Activated CD8-positive, alpha-beta memory T cell treated with anti-CD3 and anti-CD28 coated beads, Interleukin-2, amount 50 U/mL, for 4 hours (primary cell): ENCODE results near the gene TSPAN10.
"Not testable (repeated sequence)": the region's sequence is repeated elsewhere in the genome, so short reads cannot be mapped to it uniquely, and the experiment has no call there.

Experiments
- DNase-seq: peaks from one replicate; pipeline ENCODE4 v3.0.0-alpha.2; 2020

The TSPAN10 gene

DNA sequence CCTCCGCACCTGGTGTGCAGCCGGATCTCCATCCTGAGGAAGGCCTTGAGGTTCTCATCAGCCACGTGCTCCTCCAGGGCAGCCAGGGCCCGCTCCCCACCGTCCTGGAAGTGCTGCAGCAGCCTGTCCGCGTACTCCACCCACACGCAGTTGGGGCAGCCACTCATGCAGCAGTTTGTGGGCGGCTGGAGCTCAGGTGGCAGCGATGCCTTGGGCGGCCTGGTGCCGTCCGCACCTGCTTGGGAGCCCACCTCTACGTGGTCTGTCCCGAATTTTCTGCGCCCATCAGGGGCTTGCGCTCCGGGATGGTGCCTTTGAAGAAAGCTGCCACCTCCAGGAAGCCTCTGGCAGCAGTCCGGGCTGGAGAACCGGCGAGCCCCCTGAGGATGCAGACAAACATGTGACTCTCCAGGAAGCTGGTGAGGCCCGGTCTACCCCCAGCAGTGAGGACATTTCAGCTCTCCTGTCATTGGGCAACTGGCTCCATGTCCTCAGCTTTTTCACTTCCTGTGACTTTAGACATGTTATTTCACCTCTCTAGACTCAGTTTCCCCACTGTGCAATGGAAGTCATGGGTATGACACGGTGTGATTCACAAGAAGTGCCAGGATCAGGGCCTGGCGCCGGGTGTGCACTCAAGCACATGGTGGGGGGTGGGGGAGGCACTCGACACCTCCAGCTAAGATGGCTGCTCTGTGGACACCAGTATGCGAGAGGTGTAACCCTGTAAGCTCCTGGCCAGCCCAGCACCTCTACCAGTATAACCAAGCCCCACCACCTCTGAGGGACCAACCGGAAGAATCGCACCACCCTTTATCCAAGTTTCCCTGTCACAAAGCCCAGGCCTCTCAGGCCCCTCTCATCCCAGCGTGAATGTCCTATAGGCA, 28.5 kb downstream of the TSPAN10 start:
- DNase-seq: peak; percentile 63

DNA sequence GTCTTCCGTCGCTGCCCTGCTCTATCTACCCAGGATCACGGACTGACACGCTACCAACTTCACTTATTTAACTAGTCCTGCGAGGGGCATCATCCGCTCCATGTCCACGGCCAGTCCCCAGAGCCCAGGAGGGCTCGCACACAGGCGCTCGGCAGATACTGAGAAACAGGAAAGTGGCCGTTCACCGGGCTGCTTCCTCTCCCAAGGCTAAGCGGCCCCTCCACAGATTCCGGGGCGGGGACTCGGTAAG, 29.0 kb downstream of the TSPAN10 start:
- DNase-seq: no peak

DNA sequence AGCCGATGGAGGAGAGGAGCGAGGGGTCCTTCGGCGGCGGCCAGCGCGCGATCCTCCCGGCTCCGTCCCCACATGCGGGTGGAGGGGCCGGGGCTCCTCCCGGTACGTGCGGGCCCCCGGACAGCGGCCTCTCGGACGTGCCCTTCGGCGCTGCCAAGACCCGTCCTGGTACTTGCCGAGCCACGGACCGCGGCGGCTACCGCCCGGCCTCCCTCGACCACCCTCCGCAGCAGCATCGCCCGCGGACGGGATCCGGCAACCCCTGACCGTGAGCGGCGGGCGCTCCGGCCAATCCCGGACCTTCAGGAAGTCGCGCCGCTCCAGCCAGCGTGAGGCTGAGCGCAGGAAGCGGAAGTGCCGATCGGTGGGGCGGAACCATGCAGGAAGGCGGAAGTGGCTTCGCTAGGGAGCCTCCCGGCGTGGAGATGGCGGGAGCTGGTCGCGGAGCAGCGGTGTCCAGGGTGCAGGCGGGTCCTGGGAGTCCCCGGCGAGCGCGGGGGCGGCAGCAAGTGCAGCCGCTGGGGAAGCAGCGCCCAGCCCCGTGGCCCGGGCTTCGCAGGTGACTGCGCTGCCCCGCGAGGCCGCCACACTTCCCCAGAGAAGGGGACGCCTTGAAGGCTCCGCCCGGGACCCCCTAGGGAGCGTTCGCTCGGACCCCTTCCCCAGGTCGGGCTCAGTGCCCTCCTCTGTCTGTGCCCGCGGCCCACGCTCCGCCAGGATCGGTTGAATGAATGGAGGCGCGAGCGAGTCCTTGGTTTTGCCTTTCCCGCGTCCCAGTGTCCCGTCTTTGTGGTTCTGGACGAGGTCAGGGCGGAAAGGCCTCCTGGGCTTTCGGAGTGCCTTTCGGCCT, 29.6 kb downstream of the TSPAN10 start, which contains the start of the genes CCDC137 and OXLD1:
CCDC137 (plus strand) TSS at position 396 of the 850 bp plus-strand sequence; CDS start at position 426, 30 bp downstream.
OXLD1 (minus strand) TSS at position 264 of the 850 bp plus-strand sequence; CDS start at position 236, 28 bp downstream.
- DNase-seq: peak; percentile 93

GRCh38 chr17:81667754-81668153, 30.8 kb downstream of the TSPAN10 start:
- DNase-seq: no peak

- DNase-seq: no peak
Measured at GRCh38 chr17:81672504-81672903, 35.5 kb downstream of the TSPAN10 start.

- DNase-seq: no peak
Measured at GRCh38 chr17:81672954-81673353, 36.0 kb downstream of the TSPAN10 start.

DNA sequence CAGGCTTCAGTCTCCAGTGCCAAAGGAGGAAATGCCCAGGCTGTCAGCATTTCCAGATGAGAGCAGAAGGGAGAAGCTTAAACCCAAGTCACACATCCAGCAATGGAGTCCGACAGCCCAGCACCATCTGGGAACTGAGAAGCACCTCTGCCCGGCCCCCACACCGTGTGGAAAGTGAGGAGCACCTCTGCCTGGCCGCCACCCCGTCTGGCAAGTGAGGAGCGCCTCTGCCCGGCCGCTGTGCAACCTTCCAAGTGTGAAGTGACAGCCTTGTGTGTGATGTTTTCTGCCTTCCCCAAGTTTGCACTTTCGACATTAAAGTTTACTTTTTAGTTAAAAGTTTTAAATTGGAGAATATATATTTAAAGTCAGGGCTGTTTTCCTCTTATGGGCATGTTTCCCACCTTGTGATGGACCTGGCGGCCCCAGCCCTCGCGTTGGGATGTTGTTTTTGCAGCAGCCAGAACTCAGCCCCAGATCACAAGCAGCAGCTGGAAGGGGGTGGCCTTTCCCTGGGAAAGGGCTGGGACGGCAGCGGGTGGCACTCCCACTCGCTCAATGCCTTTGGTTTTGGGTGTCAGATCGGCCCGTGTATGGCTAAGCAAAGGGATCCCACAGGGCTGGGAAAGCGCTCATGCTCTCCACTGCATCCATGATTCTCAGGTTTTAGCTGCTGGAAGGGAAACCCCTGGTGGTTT, 36.7 kb downstream of the TSPAN10 start:
- DNase-seq: no peak

- not testable (repeated sequence) for DNase-seq
Measured at GRCh38 chr17:81675515-81676221, 38.7 kb downstream of the TSPAN10 start.

GRCh38 chr17:81676906-81677305, 39.9 kb downstream of the TSPAN10 start:
- no peak for DNase-seq

DNA sequence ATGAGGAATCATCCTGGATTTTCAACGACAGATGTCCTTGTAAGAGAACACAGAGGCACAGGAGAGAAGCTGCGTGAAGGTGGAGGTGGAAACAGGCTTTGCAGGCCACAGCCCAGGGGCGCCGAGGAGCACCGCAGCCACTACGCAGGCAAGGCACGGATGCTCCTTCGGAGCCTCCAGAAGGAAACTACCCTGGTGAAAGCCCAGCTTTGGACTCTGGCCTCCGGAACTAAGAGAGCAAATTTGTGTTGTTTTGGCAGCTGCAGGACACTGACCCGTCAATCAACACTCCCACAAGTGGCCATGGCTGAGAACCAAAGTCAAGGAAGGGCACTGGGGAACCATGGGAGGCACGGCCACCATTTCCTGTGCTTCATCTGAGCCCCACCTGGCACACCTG, 43.2 kb downstream of the TSPAN10 start:
- DNase-seq: no peak

DNA sequence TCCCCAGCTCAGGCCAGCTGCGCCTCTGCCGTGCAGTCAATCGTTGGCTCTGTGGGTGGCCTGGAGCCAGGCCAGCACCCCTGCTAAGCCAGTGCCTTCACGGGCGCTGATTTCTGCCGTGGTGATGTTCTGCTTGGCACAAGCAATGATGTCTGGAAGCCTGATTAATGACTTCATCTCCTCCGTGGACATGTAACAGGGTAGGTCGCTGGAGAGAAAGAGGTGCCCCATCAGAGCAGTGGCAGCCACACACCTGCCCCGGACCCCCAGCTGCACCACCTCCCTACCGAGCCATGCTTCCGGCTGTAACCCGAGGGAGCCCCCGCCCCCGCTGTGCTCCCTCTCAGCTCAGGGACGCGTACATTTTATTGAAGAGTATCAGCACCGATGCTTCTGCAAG, 44.7 kb downstream of the TSPAN10 start:
- DNase-seq: no peak

DNA sequence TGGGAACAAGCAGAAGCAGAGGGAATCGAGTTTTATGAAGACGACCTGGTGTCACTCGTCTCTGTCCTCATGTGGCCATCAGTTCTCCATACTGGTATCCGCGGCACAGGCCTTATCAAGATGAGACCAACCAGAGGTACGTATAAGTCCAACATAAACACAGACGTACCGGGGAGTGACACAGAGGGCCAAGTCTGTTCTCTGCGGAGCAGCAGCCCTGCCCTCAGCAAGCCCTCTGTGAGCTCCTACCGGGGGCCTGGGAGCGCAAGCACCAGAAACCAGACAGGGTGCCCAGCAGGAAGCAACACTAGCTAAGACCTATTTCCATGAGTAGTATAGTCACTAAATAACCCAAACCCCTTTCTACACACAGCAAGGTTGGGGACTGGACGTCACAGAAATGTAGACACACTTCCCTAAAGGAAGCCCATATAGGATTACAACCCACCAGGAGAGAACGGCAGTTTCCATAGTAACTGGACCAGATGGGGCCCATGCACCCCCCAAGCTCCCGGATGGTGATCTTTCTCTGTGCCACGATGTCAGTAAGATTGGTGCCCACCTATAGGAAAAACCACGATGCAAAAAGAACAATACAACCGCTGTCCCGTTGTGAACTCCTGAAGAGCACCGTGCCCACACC, 45.7 kb downstream of the TSPAN10 start:
- no peak for DNase-seq

GRCh38 chr17:81683208-81683583, 46.2 kb downstream of the TSPAN10 start:
- no peak for DNase-seq

- DNase-seq: peak; percentile 97
Measured at GRCh38 chr17:81683584-81684441, 46.8 kb downstream of the TSPAN10 start, which contains the start of the genes ARL16 and HGS. TSS of gene ARL16 (minus strand) at chr17:81683797. CDS start at chr17:81683753, 44 bp downstream. TSS of gene HGS (plus strand) at chr17:81684011. CDS start at chr17:81684067, 56 bp downstream.

DNA sequence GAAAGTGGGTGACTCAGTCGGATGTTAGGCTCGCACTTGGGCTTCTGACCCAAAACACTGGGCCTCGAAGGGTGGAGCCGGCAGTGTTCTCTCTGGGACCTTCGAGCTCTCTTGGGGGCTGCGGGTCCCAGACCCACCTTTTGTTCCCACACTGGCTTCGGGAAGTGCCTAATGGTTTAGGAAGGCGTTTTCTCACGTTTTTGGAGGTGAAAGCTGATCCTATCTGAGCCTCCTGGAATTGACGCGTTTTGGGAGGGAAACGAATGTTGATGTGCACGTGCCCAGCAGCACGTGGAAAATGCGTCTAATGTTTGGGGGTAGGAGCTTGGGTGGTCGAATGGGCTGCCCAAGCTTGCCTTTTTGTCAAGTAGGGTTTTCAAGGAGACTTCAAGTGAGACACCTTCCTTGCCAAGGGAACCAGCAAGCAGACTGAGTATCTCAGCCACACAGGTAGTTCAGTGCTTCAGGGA, 47.5 kb downstream of the TSPAN10 start:
- DNase-seq: no peak

DNA sequence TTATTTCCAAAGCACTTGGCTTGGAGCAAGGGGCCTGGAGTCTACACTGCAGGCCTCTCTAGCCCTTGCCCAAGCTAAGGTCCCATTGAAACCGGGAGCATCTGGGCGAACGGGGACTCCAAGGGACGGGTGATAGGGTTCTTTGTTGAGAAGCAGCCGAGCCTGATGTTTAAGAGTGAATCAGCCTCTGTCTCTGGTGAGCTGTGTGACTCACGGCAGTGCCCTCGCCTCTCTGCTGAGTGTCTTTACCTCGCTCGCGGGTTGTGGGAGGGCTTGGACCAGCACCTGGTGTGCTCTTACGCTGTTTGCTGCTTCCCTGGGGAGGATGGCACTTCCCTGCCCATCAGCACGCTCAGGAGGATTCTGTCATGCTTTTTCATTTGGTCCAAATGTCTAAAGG, 48.1 kb downstream of the TSPAN10 start:
- peak; percentile 54 for DNase-seq

GRCh38 chr17:81686614-81687013, 49.6 kb downstream of the TSPAN10 start:
- DNase-seq: no peak

DNA sequence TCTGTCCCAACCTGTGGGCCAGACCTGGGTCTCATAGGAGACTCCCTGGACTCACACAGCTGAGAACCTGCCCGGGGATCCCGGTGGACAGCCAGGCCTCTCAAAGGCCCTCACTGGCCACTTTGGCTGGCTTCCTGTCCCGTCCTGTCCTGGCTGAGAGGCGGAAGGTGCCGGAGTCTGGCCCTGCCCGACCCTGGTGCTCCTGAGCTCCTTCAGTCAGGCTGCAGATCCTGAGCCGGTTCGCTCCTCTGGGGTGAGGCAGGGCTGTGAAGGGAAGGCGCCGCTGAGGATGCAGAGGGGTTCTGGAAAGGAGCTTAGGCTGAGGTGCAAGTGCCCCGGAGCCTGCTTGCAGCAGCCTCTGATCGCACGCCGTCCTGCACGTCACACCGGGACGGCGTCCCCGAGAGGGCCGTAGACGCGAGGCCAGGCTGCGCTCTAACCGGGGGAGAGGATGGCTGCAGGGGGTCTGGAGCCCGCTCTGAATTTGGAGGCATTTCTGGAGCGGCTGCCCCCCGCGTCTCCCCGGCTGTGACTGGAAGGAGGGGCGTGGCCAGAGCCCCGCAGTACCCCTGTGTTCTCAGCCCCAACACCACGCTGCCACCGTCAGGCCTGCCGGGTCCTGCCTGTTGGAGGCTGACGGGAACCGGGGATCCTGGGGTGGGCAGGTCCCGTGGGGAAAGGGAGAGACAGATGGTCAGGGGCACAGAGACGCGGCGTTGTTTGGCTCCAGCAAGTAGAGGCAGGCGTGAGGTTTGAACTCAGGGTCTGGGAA, 51.0 kb downstream of the TSPAN10 start:
- DNase-seq: no peak

GRCh38 chr17:81688616-81689015, 51.6 kb downstream of the TSPAN10 start:
- no peak for DNase-seq

DNA sequence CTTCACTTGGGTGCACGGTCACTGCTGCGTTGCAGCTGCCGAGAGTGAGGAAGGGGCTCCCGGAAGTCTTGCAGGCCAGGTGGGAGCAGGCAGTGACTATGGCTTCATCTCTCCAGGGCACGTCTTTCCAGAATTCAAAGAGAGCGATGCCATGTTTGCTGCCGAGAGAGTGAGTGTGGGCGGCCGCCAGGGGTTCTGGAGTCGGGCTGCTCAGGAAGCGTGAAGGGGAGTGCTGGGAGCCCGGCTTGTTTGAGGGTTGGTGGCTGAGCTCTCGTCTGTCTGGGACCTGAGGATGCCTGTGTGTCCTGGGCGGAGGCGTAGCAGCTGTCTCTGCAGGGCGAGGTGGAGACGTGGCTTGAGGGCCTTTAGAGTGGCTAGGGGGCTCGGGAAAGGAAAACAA, 53.1 kb downstream of the TSPAN10 start:
- DNase-seq: no peak
